HepG2 (cell line): ENCODE data around the gene KLB. TPM values are rescaled to one million over a fixed set of nuclear protein-coding genes. Genes with fewer than 3 reads are reported as not detected.

Experiments used
- ARID5B ChIP-seq: IDR thresholded peaks from 2 replicates; pipeline ENCODE4 v1.4.0; 2020; ENCODE audit warnings: mild to moderate bottlenecking, missing genetic modification reagents
- CCDC6 ChIP-seq: sonication (generic); formaldehyde crosslinking; IDR thresholded peaks from 2 replicates; pipeline ENCODE4 v1.8.1; 2022; ENCODE audit warnings: mild to moderate bottlenecking, missing genetic modification reagents, moderate library complexity
- FOXP1 ChIP-seq, 2 experiments: fragments of 450-650 bp in 1 of 2; IDR thresholded peaks; 2 replicates each; pipeline ENCODE4 v1.6.1; 2017 to 2018; ENCODE audit warnings: antibody characterized with exemption in 1 of 2
- MAFK ChIP-seq, 2 experiments: IDR thresholded peaks in 1 of 2; conservative IDR thresholded peaks in 1 of 2; 2 replicates each; pipeline ENCODE4 v1.6.1; 2011; ENCODE audit warnings: improper control_type of control experiment in 2 of 2, low read length in 2 of 2
- NFYB ChIP-seq: sonication (generic); formaldehyde crosslinking; IDR thresholded peaks from 2 replicates; pipeline ENCODE4 v1.4.0; 2020; ENCODE audit warnings: missing genetic modification reagents
- RFXAP ChIP-seq: sonication (generic); formaldehyde crosslinking; IDR thresholded peaks from 2 replicates; pipeline ENCODE4 v1.4.0; 2020; ENCODE audit warnings: missing genetic modification reagents, borderline replicate concordance
- SRSF1 ChIP-seq: fragments of 200-400 bp; formaldehyde crosslinking; optimal IDR thresholded peaks from 2 replicates; pipeline ENCODE3; 2017; ENCODE audit warnings: mild to moderate bottlenecking, low read depth, low read length, moderate library complexity
- SRSF4 ChIP-seq: fragments of 200-400 bp; formaldehyde crosslinking; IDR thresholded peaks from one replicate; pipeline ENCODE4 v1.6.1; 2018; ENCODE audit warnings: mild to moderate bottlenecking, low read depth, low read length, moderate library complexity; ENCODE audit not compliant: poor library complexity, severe bottlenecking
- TFAP4 ChIP-seq: sonication (generic); IDR thresholded peaks from 2 replicates; pipeline ENCODE4 v1.6.1; 2016; ENCODE audit warnings: low read depth, borderline replicate concordance
- XRCC5 ChIP-seq: fragments of 200-400 bp; formaldehyde crosslinking; optimal IDR thresholded peaks from 2 replicates; pipeline ENCODE3; 2017; ENCODE audit warnings: mild to moderate bottlenecking, low read length
- ZFX ChIP-seq: sonication (generic); formaldehyde crosslinking; IDR thresholded peaks from 2 replicates; pipeline ENCODE4 v1.4.0; 2020; ENCODE audit warnings: mild to moderate bottlenecking, low read depth, missing genetic modification reagents, moderate library complexity
- ZNF296 ChIP-seq: sonication (generic); formaldehyde crosslinking; conservative IDR thresholded peaks from 2 replicates; pipeline ENCODE4 v1.5.0; 2020; ENCODE audit warnings: mild to moderate bottlenecking, missing genetic modification reagents
- ZNF318 ChIP-seq: sonication (generic); formaldehyde crosslinking; IDR thresholded peaks from 2 replicates; pipeline ENCODE4 v1.4.0; 2020; ENCODE audit warnings: mild to moderate bottlenecking, missing genetic modification reagents
- ZNF674 ChIP-seq: sonication (generic); formaldehyde crosslinking; IDR thresholded peaks from 2 replicates; pipeline ENCODE4 v1.5.0; 2020; ENCODE audit warnings: low read depth, mild to moderate bottlenecking, missing genetic modification reagents
- ZSCAN12 ChIP-seq: sonication (generic); formaldehyde crosslinking; IDR thresholded peaks from 2 replicates; pipeline ENCODE4 v1.9.0; 2021; ENCODE audit warnings: mild to moderate bottlenecking, missing genetic modification reagents
- polyA plus RNA-seq, 8 experiments: library from polyadenylated mRNA; depleted of rRNA in 3 of 8; stranded (reverse) in 7 of 8; unstranded in 1 of 8; fragments of >200 nt; fragmentation: Illumina TruSeq in 4 of 8; extraction: Trizol in 4 of 8; gene quantifications; 2 replicates each; pipeline versions ENCODE4 v1.2.1 to v1.2.3, GENCODE V29; 2011 to 2016; ENCODE audit warnings: low read depth in 4 of 8, missing spikeins in 1 of 8, mixed read lengths in 1 of 8; ENCODE audit not compliant: insufficient read depth in 1 of 8
- total RNA-seq, 5 experiments: library from RNA; depleted of rRNA; stranded (reverse); fragments of >200 nt; fragmentation: Illumina TruSeq; extraction: Trizol; gene quantifications; 2 replicates each; pipeline ENCODE4 v1.2.3, GENCODE V29; 2016; ENCODE audit warnings: low read depth in 1 of 5

Gene KLB
- total and polyA plus RNA-seq, 2 of the 13 experiments (the other 11 are each of a cell fraction or from before 2014, with no cell fraction given) = 25.3 to 82.0 TPM

- TF ChIP-seq ZNF318 (CRISPR knock-in tag) (no peak), CCDC6 (CRISPR knock-in tag) (no peak), MAFK (conservative IDR thresholded peaks at IDR 0.05 in 1 of 2, IDR thresholded peaks at IDR 0.05 in 1 of 2; ENCODE audit: low read length in 2 of 2) (peak; percentile 65 to 66), SRSF4 (no peak), ZFX (CRISPR knock-in tag) (no peak), TFAP4 (peak; percentile 31; the same call in 1 of the 2 replicates), ARID5B (CRISPR knock-in tag) (no peak), NFYB (CRISPR knock-in tag) (no peak), XRCC5 (no peak), SRSF1 (no peak), ZNF674 (CRISPR knock-in tag) (no peak), ZSCAN12 (no peak), ZNF296 (CRISPR knock-in tag) (no peak), FOXP1 (IDR thresholded peaks at IDR 0.05) (no peak), FOXP1 (CRISPR knock-in tag; IDR thresholded peaks at IDR 0.05) (no peak), RFXAP (no peak)
Observed at GRCh38 chr4:39466747-39467146, 60.0 kb downstream of the KLB start (continued).
